Measurements from ENCODE around the gene TMEM236. TPM values are rescaled to one million over a fixed set of nuclear protein-coding genes. Genes with fewer than 3 reads are reported as not detected.

TMEM236 gene
- total RNA-seq, 2 experiments from 2014 or later = 0.05 to 0.06 TPM

DNA sequence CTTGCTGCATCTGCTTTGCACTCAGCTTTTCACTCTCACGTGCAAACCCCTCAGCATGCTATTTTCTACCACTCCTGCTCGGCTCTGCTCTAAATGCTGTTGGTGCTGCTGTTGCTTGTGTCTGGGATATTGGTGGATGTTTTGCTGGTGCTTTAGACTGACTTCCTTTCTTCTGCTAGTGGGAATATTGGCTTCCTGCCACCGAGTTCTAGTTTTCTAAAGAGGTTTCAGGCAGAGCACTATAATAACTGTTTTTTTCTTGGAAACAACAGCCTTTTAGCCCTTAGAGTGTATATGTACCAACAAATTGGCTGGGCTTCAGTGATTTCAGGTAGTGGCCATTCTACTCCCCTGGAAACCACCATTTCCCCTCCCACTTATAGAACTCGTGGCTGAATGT is 27.8 kb downstream of the TMEM236 start:
- no peaks in the 10 kb centered on the region for H3K36me3 ChIP-seq (ENCODE audit: insufficient read depth, low read length)
- no peak overlapping the region for H3K4me3 Mint-ChIP-seq

DNA sequence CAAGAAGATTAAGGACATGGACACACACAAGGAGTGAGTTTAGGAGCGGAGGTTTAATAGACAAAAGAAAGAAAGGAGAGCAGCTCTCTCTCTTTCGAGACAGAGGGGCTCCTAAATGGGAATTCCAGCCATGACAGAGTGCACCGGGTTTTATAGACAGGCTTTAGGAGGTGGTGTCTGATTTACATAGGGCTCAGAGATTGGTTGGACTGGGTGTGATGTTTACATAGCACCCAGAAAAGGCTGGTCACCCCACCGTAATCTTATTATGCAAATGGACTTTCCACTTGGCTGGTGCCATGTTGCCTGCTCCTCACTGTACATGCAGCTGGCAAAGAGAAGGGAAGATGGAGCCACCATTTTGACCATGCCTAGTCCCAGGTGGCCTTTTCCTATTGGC is 28.7 kb downstream of the TMEM236 start:
- CTCF ChIA-PET = no interaction called here

More for the DNA sequence above, 27.8 kb downstream of the TMEM236 start:
- H3K27me3 ChIP-seq (ENCODE audit: control insufficient read depth in 1 of 2, insufficient read depth in 2 of 2, low read length in 2 of 2) = no peaks in the 10 kb centered on the region
- DNase-seq (no peak), ATAC-seq (ENCODE audit: poor library complexity) (no peak)
- no peaks in the 10 kb centered on the region for H3K4me1 ChIP-seq (ENCODE audit: insufficient read depth, low read length)
- H3K27ac ChIP-seq (ENCODE audit: low read depth in 1 of 2, low read length in 2 of 2) = no peak overlapping the region
- Mint-ChIP-seq H3K4me1 (ENCODE audit: low read depth) (no peaks in the 10 kb centered on the region), H3K36me3 (ENCODE audit: low read depth) (no peaks in the 10 kb centered on the region), H3K27me3 (no peaks in the 10 kb centered on the region), H3K27ac (no peak overlapping the region), H3K9me3 (no peaks in the 10 kb centered on the region)
- TF ChIP-seq, protein P1, sequence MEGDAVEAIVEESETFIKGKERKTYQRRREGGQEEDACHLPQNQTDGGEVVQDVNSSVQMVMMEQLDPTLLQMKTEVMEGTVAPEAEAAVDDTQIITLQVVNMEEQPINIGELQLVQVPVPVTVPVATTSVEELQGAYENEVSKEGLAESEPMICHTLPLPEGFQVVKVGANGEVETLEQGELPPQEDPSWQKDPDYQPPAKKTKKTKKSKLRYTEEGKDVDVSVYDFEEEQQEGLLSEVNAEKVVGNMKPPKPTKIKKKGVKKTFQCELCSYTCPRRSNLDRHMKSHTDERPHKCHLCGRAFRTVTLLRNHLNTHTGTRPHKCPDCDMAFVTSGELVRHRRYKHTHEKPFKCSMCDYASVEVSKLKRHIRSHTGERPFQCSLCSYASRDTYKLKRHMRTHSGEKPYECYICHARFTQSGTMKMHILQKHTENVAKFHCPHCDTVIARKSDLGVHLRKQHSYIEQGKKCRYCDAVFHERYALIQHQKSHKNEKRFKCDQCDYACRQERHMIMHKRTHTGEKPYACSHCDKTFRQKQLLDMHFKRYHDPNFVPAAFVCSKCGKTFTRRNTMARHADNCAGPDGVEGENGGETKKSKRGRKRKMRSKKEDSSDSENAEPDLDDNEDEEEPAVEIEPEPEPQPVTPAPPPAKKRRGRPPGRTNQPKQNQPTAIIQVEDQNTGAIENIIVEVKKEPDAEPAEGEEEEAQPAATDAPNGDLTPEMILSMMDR (IDR thresholded peaks at IDR 0.05) = no peak
- no peaks in the 10 kb centered on the region for H3K9me3 ChIP-seq (ENCODE audit: control insufficient read depth in 1 of 2, insufficient read depth in 1 of 2, low read length in 2 of 2)
- ChIA-PET CTCF (no interaction called here), POLR2A (no interaction called here)
- intact Hi-C loops (cut with DNase I, micrococcal nuclease) = no loop called here
- H3K4me3 ChIP-seq (ENCODE audit: low read length) = no peak overlapping the region

DNA sequence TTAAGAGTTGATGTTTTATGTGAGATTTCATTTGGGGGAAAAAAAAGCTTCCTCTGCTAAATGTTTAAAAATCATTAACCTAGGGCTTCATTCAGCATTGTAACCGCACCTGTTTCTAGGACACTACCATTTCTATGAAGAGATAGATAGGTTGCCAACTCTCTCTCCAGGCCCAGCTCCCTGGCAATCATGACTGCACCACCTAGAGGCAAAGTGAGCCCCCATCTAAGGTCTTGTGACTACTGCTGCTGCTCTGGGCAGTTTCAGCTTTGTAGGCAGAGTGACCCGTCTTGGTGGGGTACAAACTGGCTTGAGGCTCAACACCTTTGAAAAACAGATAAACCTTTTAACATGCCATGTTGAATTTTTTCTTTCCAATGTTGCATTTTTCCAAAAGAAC is 29.9 kb downstream of the TMEM236 start:
- no peaks in the 10 kb centered on the region for H3K4me1 ChIP-seq (ENCODE audit: insufficient read depth, low read length)
- no peak overlapping the region for H3K4me3 ChIP-seq (ENCODE audit: low read length)
- intact Hi-C loops (cut with DNase I, micrococcal nuclease) = no loop called here
- Mint-ChIP-seq H3K36me3 (ENCODE audit: low read depth) (no peaks in the 10 kb centered on the region), H3K9me3 (no peaks in the 10 kb centered on the region), H3K4me3 (no peak overlapping the region), H3K27me3 (no peaks in the 10 kb centered on the region), H3K4me1 (ENCODE audit: low read depth) (no peaks in the 10 kb centered on the region), H3K27ac (no peak overlapping the region)
- no peaks in the 10 kb centered on the region for H3K27me3 ChIP-seq (ENCODE audit: control insufficient read depth in 1 of 2, insufficient read depth in 2 of 2, low read length in 2 of 2)
- no peaks in the 10 kb centered on the region for H3K9me3 ChIP-seq (ENCODE audit: control insufficient read depth in 1 of 2, insufficient read depth in 1 of 2, low read length in 2 of 2)
- no peaks in the 10 kb centered on the region for H3K36me3 ChIP-seq (ENCODE audit: insufficient read depth, low read length)
- TF ChIP-seq, protein P1 (IDR thresholded peaks at IDR 0.05) = no peak
- ChIA-PET CTCF (no interaction called here), POLR2A (no interaction called here)
- DNase-seq (no peak), ATAC-seq (ENCODE audit: poor library complexity) (no peak)
- H3K27ac ChIP-seq (ENCODE audit: low read depth in 1 of 2, low read length in 2 of 2) = no peak overlapping the region

More for the DNA sequence above, 28.7 kb downstream of the TMEM236 start:
- Histone ChIP-seq H3K36me3 (ENCODE audit: insufficient read depth, low read length) (no peaks in the 10 kb centered on the region), H3K4me1 (ENCODE audit: insufficient read depth, low read length) (no peaks in the 10 kb centered on the region), H3K4me3 (ENCODE audit: low read length) (no peak overlapping the region), H3K27me3 (ENCODE audit: control insufficient read depth in 1 of 2, insufficient read depth in 2 of 2, low read length in 2 of 2) (no peaks in the 10 kb centered on the region), H3K9me3 (ENCODE audit: control insufficient read depth in 1 of 2, insufficient read depth in 1 of 2, low read length in 2 of 2) (no peaks in the 10 kb centered on the region), H3K27ac (ENCODE audit: low read depth in 1 of 2, low read length in 2 of 2) (no peak overlapping the region)
- POLR2A ChIA-PET = no interaction called here
- H3K27ac Mint-ChIP-seq = no peak overlapping the region
- no peak for DNase-seq
- no peak for ATAC-seq (ENCODE audit: poor library complexity)
- intact Hi-C loops (cut with DNase I, micrococcal nuclease) = no loop called here
- no peak overlapping the region for H3K4me3 Mint-ChIP-seq
- H3K9me3 Mint-ChIP-seq = no peaks in the 10 kb centered on the region
- H3K27me3 Mint-ChIP-seq = no peaks in the 10 kb centered on the region
- H3K36me3 Mint-ChIP-seq (ENCODE audit: low read depth) = no peaks in the 10 kb centered on the region
- no peaks in the 10 kb centered on the region for H3K4me1 Mint-ChIP-seq (ENCODE audit: low read depth)
- TF ChIP-seq, protein P1 (IDR thresholded peaks at IDR 0.05) = no peak

All from CD4-positive, alpha-beta T cell (primary cell).